ENCODE results near the gene GLIS1. TPM values are rescaled to one million over a fixed set of nuclear protein-coding genes. Genes with fewer than 3 reads are reported as not detected.

The GLIS1 gene
- total and polyA plus RNA-seq, 3 experiments from 2014 or later: 0.18 TPM; not detected in 2

DNA sequence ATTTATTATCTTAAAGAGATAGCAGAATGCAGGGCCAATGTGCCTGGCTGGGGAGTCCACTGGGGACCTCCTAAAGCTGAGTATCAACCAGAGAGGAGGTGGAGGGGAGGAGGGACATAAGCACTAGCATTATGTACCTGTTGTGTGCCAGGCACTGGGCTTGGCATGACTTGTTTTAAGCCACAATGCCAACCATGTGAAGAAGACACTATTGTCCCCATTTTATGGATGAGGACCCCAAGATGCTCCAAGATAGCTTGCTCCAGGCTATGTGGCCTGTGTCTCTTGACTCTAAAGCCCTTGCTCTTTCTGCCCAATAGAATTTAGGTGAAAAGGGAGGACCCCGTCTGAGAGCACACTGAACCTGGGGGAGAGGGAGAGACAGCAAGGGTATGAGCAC, 111.3 kb downstream of the GLIS1 start:
- Mint-ChIP-seq H3K4me1 (no peaks in the 10 kb centered on the region), H3K9me3 (no peaks in the 10 kb centered on the region), H3K27me3 (peaks cover 3 to 6% of the 10 kb centered on the region in 2 donors), H3K4me3 (no peak overlapping the region), H3K36me3 (no peaks in the 10 kb centered on the region), H3K27ac (no peak overlapping the region)
- Histone ChIP-seq H3K36me3 (ENCODE audit: insufficient read depth, low read length) (no peaks in the 10 kb centered on the region), H3K4me3 (ENCODE audit: low read length) (no peak overlapping the region), H3K9me3 (ENCODE audit: low read length) (no peaks in the 10 kb centered on the region), H3K27me3 (ENCODE audit: insufficient read depth, low read length, poor library complexity, severe bottlenecking) (no peaks in the 10 kb centered on the region), H3K4me1 (ENCODE audit: insufficient read depth, low read length) (no peaks in the 10 kb centered on the region), H3K27ac (ENCODE audit: low read depth, low read length) (no peak overlapping the region)
- ChIA-PET POLR2A (no interaction called here), CTCF (no interaction called here)
- no peak for DNase-seq

GRCh38 chr1:53627031-53627430, 111.9 kb downstream of the GLIS1 start:
- DNase-seq: no peak
- no peaks in the 10 kb centered on the region for H3K36me3 Mint-ChIP-seq
- H3K27ac Mint-ChIP-seq: no peak overlapping the region
- H3K9me3 Mint-ChIP-seq: no peaks in the 10 kb centered on the region
- CTCF ChIA-PET: no interaction called here
- Histone ChIP-seq H3K9me3 (ENCODE audit: low read length) (no peaks in the 10 kb centered on the region), H3K4me1 (ENCODE audit: insufficient read depth, low read length) (no peaks in the 10 kb centered on the region), H3K36me3 (ENCODE audit: insufficient read depth, low read length) (no peaks in the 10 kb centered on the region), H3K27me3 (ENCODE audit: insufficient read depth, low read length, poor library complexity, severe bottlenecking) (no peaks in the 10 kb centered on the region), H3K27ac (ENCODE audit: low read depth, low read length) (no peak overlapping the region), H3K4me3 (ENCODE audit: low read length) (no peak overlapping the region)
- no peaks in the 10 kb centered on the region for H3K4me1 Mint-ChIP-seq
- POLR2A ChIA-PET: no interaction called here
- no peak overlapping the region for H3K4me3 Mint-ChIP-seq
- peaks cover 3 to 6% of the 10 kb centered on the region in 2 donors for H3K27me3 Mint-ChIP-seq

DNA sequence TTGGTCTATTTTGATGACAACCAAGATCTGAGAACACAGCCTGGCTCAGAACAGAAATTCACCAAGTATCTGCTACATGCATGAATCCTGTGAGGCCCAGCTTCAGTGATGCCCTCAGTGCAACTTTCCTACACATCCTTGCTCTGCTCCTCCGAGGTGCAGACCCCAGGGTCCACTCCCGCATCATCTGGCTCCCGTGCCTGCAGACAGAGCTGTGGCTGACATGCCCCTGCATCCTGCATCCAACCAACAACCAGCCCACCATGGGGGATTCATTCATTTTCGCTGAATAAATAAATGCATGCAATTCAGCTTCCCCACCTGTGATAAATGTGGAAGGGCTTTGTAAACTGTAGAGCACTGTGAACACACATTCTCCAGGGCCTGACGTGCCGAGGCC, 112.3 kb downstream of the GLIS1 start:
- no peak overlapping the region for H3K27ac ChIP-seq (ENCODE audit: low read depth, low read length)
- H3K27me3 ChIP-seq (ENCODE audit: insufficient read depth, low read length, poor library complexity, severe bottlenecking): no peaks in the 10 kb centered on the region
- CTCF ChIA-PET: no interaction called here
- Mint-ChIP-seq H3K4me1 (no peaks in the 10 kb centered on the region), H3K27ac (no peak overlapping the region), H3K27me3 (peaks cover 3 to 6% of the 10 kb centered on the region in 2 donors), H3K36me3 (no peaks in the 10 kb centered on the region), H3K9me3 (no peaks in the 10 kb centered on the region), H3K4me3 (no peak overlapping the region)
- no peak overlapping the region for H3K4me3 ChIP-seq (ENCODE audit: low read length)
- no peaks in the 10 kb centered on the region for H3K36me3 ChIP-seq (ENCODE audit: insufficient read depth, low read length)
- DNase-seq: no peak
- H3K4me1 ChIP-seq (ENCODE audit: insufficient read depth, low read length): no peaks in the 10 kb centered on the region
- POLR2A ChIA-PET: no interaction called here
- no peaks in the 10 kb centered on the region for H3K9me3 ChIP-seq (ENCODE audit: low read length)

- H3K27me3 ChIP-seq (ENCODE audit: insufficient read depth, low read length, poor library complexity, severe bottlenecking): no peaks in the 10 kb centered on the region
- H3K27ac ChIP-seq (ENCODE audit: low read depth, low read length): no peak overlapping the region
- H3K27ac Mint-ChIP-seq: peak overlapping the region in 1 of 8 donors; percentile 4
- H3K36me3 ChIP-seq (ENCODE audit: insufficient read depth, low read length): no peaks in the 10 kb centered on the region
- H3K9me3 Mint-ChIP-seq: no peaks in the 10 kb centered on the region
- CTCF ChIA-PET: no interaction called here
- H3K4me3 ChIP-seq (ENCODE audit: low read length): no peak overlapping the region
- POLR2A ChIA-PET: no interaction called here
- no peak for DNase-seq
- H3K27me3 Mint-ChIP-seq: peaks cover 3 to 6% of the 10 kb centered on the region in 2 donors
- H3K4me1 ChIP-seq (ENCODE audit: insufficient read depth, low read length): no peaks in the 10 kb centered on the region
- no peak overlapping the region for H3K4me3 Mint-ChIP-seq
- no peaks in the 10 kb centered on the region for H3K4me1 Mint-ChIP-seq
- H3K36me3 Mint-ChIP-seq: no peaks in the 10 kb centered on the region
- H3K9me3 ChIP-seq (ENCODE audit: low read length): no peaks in the 10 kb centered on the region
Observed at GRCh38 chr1:53625766-53626520, 113.0 kb downstream of the GLIS1 start.

DNA sequence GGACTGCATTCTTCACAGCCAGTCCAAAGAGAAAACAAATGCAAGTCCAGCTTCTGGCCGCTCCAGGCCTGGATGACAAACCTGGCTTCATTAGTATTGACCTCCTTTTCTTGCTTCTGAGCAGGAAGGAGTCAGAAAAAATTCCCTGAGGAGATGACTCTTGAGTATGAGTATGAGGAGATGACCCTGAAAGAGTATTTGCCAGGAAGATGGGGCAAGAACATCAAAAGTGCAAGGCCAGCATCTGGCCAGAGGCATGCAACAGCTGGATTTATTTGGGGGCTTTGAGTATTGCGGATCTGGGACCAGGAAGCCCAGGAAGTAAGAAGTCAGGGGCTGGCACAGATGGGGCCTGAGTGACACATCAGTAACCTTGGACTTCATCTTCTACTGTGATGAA, 113.9 kb downstream of the GLIS1 start:
- Mint-ChIP-seq H3K4me3 (no peak overlapping the region), H3K4me1 (no peaks in the 10 kb centered on the region), H3K27ac (no peak overlapping the region), H3K36me3 (no peaks in the 10 kb centered on the region), H3K27me3 (peaks cover 3 to 6% of the 10 kb centered on the region in 2 donors), H3K9me3 (no peaks in the 10 kb centered on the region)
- Histone ChIP-seq H3K27ac (ENCODE audit: low read depth, low read length) (no peak overlapping the region), H3K36me3 (ENCODE audit: insufficient read depth, low read length) (no peaks in the 10 kb centered on the region), H3K4me1 (ENCODE audit: insufficient read depth, low read length) (no peaks in the 10 kb centered on the region), H3K27me3 (ENCODE audit: insufficient read depth, low read length, poor library complexity, severe bottlenecking) (no peaks in the 10 kb centered on the region), H3K9me3 (ENCODE audit: low read length) (no peaks in the 10 kb centered on the region), H3K4me3 (ENCODE audit: low read length) (no peak overlapping the region)
- no peak for DNase-seq
- CTCF ChIA-PET: no interaction called here
- POLR2A ChIA-PET: no interaction called here

DNA sequence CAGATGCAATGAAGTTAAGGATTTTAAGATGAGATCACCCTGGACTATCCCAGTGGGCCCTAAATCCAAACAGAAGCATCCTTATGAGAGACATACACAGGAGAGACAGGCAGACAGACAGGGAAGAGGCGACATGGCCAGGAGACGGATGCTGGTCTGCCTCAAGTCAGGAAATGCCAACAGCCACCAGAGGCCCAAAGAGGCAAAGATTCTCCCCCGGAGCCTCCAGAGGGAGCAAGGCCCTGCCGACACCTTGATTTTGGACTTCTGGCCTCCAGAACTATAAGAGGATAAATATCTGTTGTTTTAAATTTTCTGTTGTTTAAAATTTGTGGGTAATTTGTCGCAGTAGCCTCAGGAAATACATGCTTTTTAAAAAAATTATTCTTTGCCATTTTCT, 116.4 kb downstream of the GLIS1 start:
- Histone ChIP-seq H3K9me3 (ENCODE audit: low read length) (no peaks in the 10 kb centered on the region), H3K27me3 (ENCODE audit: insufficient read depth, low read length, poor library complexity, severe bottlenecking) (no peaks in the 10 kb centered on the region), H3K27ac (ENCODE audit: low read depth, low read length) (no peak overlapping the region), H3K4me1 (ENCODE audit: insufficient read depth, low read length) (no peaks in the 10 kb centered on the region), H3K36me3 (ENCODE audit: insufficient read depth, low read length) (no peaks in the 10 kb centered on the region), H3K4me3 (ENCODE audit: low read length) (no peak overlapping the region)
- no peak overlapping the region for H3K4me3 Mint-ChIP-seq
- no peaks in the 10 kb centered on the region for H3K36me3 Mint-ChIP-seq
- no peaks in the 10 kb centered on the region for H3K9me3 Mint-ChIP-seq
- peaks cover 0 to 5% of the 10 kb centered on the region in 2 donors for H3K27me3 Mint-ChIP-seq
- H3K4me1 Mint-ChIP-seq: no peaks in the 10 kb centered on the region
- ChIA-PET CTCF (no interaction called here), POLR2A (no interaction called here)
- no peak overlapping the region for H3K27ac Mint-ChIP-seq
- DNase-seq: no peak

- Mint-ChIP-seq H3K4me1 (no peaks in the 10 kb centered on the region), H3K36me3 (no peaks in the 10 kb centered on the region), H3K4me3 (no peak overlapping the region), H3K9me3 (no peaks in the 10 kb centered on the region), H3K27me3 (peaks cover 0 to 2% of the 10 kb centered on the region in 2 donors), H3K27ac (no peak overlapping the region)
- Histone ChIP-seq H3K27ac (ENCODE audit: low read depth, low read length) (no peak overlapping the region), H3K27me3 (ENCODE audit: insufficient read depth, low read length, poor library complexity, severe bottlenecking) (no peaks in the 10 kb centered on the region), H3K9me3 (ENCODE audit: low read length) (no peaks in the 10 kb centered on the region), H3K4me1 (ENCODE audit: insufficient read depth, low read length) (no peaks in the 10 kb centered on the region), H3K4me3 (ENCODE audit: low read length) (no peak overlapping the region), H3K36me3 (ENCODE audit: insufficient read depth, low read length) (no peaks in the 10 kb centered on the region)
- CTCF ChIA-PET: no interaction called here
- no peak for DNase-seq
- POLR2A ChIA-PET: no interaction called here
Observed at GRCh38 chr1:53621144-53621543, 117.8 kb downstream of the GLIS1 start.

- Mint-ChIP-seq H3K4me3 (no peak overlapping the region), H3K27me3 (peaks cover 0 to 4% of the 10 kb centered on the region in 2 donors), H3K27ac (no peak overlapping the region), H3K36me3 (no peaks in the 10 kb centered on the region), H3K4me1 (no peaks in the 10 kb centered on the region), H3K9me3 (no peaks in the 10 kb centered on the region)
- Histone ChIP-seq H3K9me3 (ENCODE audit: low read length) (no peaks in the 10 kb centered on the region), H3K36me3 (ENCODE audit: insufficient read depth, low read length) (no peaks in the 10 kb centered on the region), H3K27ac (ENCODE audit: low read depth, low read length) (no peak overlapping the region), H3K4me3 (ENCODE audit: low read length) (no peak overlapping the region), H3K27me3 (ENCODE audit: insufficient read depth, low read length, poor library complexity, severe bottlenecking) (no peaks in the 10 kb centered on the region), H3K4me1 (ENCODE audit: insufficient read depth, low read length) (no peaks in the 10 kb centered on the region)
- no peak for DNase-seq
- ChIA-PET CTCF (no interaction called here), POLR2A (no interaction called here)
Observed at GRCh38 chr1:53620061-53620855, 118.7 kb downstream of the GLIS1 start.
